HEK293T (cell line): ENCODE results near the gene KLHL36.
"Not testable (repeated sequence)": the region's sequence is repeated elsewhere in the genome, so short reads cannot be mapped to it uniquely, and the experiment has no call there.

Experiments
- CTCF ChIA-PET: fragments of 350-600 bp; formaldehyde crosslinking; extraction: SDS; loops from one replicate; lab custom pipeline; 2021; ENCODE audit warnings: antibody characterized with exemption, inconsistent platforms; lab: Yijun Ruan, JAX
- POLR2A ChIA-PET: fragments of 350-600 bp; formaldehyde crosslinking; extraction: SDS; loops from one replicate; lab custom pipeline; 2020; ENCODE audit warnings: antibody characterized with exemption, inconsistent platforms; lab: Yijun Ruan, JAX
- DNase-seq: peaks from one replicate; pipeline ENCODE4 v3.0.0; 2012; ENCODE audit warnings: mixed read lengths; ENCODE audit errors: extremely low spot score
- ARNT ChIP-seq: fragments of 450-650 bp; IDR thresholded peaks from 2 replicates; pipeline ENCODE4 v1.6.1; 2017; ENCODE audit warnings: mild to moderate bottlenecking
- BHLHE40 ChIP-seq: fragments of 450-650 bp; IDR thresholded peaks from 2 replicates; pipeline ENCODE4 v1.6.1; 2016; ENCODE audit warnings: mild to moderate bottlenecking, moderate library complexity, borderline replicate concordance
- CTBP1 ChIP-seq: fragments of 450-650 bp; IDR thresholded peaks from 2 replicates; pipeline ENCODE4 v1.6.1; 2016; ENCODE audit warnings: borderline replicate concordance
- ELF4 ChIP-seq: fragments of 450-650 bp; IDR thresholded peaks from 2 replicates; pipeline ENCODE4 v1.6.1; 2017; ENCODE audit warnings: antibody characterized with exemption
- FOXA1 ChIP-seq: fragments of 450-650 bp; IDR thresholded peaks from 2 replicates; pipeline ENCODE4 v1.6.1; 2016; ENCODE audit warnings: mild to moderate bottlenecking
- FOXK2 ChIP-seq: fragments of 450-650 bp; IDR thresholded peaks from 2 replicates; pipeline ENCODE4 v1.6.1; 2016; ENCODE audit warnings: mild to moderate bottlenecking
- FOXM1 ChIP-seq: fragments of 450-650 bp; IDR thresholded peaks from 2 replicates; pipeline ENCODE4 v1.6.1; 2017; ENCODE audit warnings: mild to moderate bottlenecking, borderline replicate concordance
- HDGF ChIP-seq: fragments of 450-650 bp; IDR thresholded peaks from 2 replicates; pipeline ENCODE4 v1.6.1; 2017; ENCODE audit warnings: antibody characterized with exemption, borderline replicate concordance
- L3MBTL2 ChIP-seq: fragments of 450-650 bp; conservative IDR thresholded peaks from 2 replicates; pipeline ENCODE4 v1.6.1; 2016; ENCODE audit warnings: mild to moderate bottlenecking
- LEF1 ChIP-seq: fragments of 450-650 bp; IDR thresholded peaks from 2 replicates; pipeline ENCODE4 v1.6.1; 2017; ENCODE audit warnings: mild to moderate bottlenecking, borderline replicate concordance
- NFRKB ChIP-seq: fragments of 450-650 bp; IDR thresholded peaks from 2 replicates; pipeline ENCODE4 v1.6.1; 2016; ENCODE audit warnings: mild to moderate bottlenecking, moderate library complexity
- SP1 ChIP-seq: fragments of 450-650 bp; IDR thresholded peaks from 2 replicates; pipeline ENCODE4 v1.6.1; 2017
- SUZ12 ChIP-seq: fragments of 450-650 bp; IDR thresholded peaks from 2 replicates; pipeline ENCODE4 v1.6.1; 2016; ENCODE audit warnings: mild to moderate bottlenecking
- TARDBP ChIP-seq: fragments of 450-650 bp; IDR thresholded peaks from 2 replicates; pipeline ENCODE4 v1.6.1; 2016
- ZNF384 ChIP-seq: fragments of 450-650 bp; IDR thresholded peaks from 2 replicates; pipeline ENCODE4 v1.6.1; 2016
- TF ChIP-seq, protein P1 (sequence below): fragments of 450-650 bp; IDR thresholded peaks from 2 replicates; pipeline ENCODE4 v1.6.1; 2016

KLHL36 gene

DNA sequence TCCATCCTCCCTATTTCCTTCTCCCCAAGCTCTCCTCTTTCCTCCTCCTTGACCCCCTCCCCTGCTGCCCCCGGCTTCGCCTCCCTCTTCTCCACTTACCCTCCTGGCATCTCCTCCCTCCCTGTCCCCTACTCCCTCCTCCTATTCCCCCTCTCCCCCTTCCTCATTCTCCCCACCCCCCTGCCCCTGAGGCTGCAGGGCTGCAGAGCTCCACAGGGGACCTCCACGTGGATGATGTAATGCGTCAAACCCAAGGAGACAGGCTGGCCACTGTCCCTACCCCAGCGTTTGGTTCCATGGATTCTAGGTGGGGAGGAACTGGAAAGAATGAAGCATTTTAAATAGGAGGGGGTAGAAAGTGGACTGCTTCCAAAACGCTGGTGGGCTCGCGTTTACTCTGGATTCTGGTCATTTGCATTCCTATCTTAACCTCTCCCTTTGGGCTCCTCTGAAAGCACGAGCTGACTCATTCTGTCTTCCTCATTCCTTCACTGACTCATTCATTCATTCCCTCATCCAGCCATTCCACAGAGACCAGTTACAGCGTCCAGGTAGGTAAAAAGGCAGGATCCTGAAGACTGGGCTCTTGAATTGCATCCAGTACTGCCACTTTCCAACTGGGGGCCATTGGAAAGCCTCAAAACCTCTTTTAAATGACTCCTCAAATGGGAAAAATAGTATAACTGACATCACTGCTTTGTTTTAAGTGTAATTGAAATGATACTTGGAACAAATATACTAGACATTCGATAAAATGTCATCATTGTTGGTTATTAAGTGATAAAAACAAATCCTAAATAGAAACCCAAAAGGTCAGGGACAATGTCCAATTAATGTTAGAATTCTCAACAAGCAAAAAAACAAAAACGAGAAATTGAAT lies 29.5 kb upstream of the KLHL36 start:
- POLR2A ChIA-PET, result interaction anchor here (0.5 kb wide), 1 partner anchor 84 kb away, joined by 3 read pairs; no protein-coding TSS in a partner anchor
- peak; percentile 50 for DNase-seq
- no peak for TF ChIP-seq CTBP1
- TF ChIP-seq SP1, result no peak
- TF ChIP-seq LEF1, result no peak
- no peak for TF ChIP-seq ELF4
- no peak for TF ChIP-seq HDGF
- no peak; the same call in 1 of the 2 replicates for TF ChIP-seq L3MBTL2
- no peak for TF ChIP-seq TARDBP
- TF ChIP-seq NFRKB, result no peak
- no peak for TF ChIP-seq FOXK2
- TF ChIP-seq ARNT, result no peak
- no peak for TF ChIP-seq BHLHE40
- no peak for TF ChIP-seq FOXM1
- no peak for TF ChIP-seq ZNF384
- TF ChIP-seq FOXA1, result no peak
- no peak for TF ChIP-seq SUZ12
- TF ChIP-seq, protein P1, sequence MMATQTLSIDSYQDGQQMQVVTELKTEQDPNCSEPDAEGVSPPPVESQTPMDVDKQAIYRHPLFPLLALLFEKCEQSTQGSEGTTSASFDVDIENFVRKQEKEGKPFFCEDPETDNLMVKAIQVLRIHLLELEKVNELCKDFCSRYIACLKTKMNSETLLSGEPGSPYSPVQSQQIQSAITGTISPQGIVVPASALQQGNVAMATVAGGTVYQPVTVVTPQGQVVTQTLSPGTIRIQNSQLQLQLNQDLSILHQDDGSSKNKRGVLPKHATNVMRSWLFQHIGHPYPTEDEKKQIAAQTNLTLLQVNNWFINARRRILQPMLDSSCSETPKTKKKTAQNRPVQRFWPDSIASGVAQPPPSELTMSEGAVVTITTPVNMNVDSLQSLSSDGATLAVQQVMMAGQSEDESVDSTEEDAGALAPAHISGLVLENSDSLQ, result no peak
- CTCF ChIA-PET, result interaction anchor here (0.8 kb wide), 1 partner anchor 108 kb away, joined by 3 read pairs; no protein-coding TSS in a partner anchor

DNA sequence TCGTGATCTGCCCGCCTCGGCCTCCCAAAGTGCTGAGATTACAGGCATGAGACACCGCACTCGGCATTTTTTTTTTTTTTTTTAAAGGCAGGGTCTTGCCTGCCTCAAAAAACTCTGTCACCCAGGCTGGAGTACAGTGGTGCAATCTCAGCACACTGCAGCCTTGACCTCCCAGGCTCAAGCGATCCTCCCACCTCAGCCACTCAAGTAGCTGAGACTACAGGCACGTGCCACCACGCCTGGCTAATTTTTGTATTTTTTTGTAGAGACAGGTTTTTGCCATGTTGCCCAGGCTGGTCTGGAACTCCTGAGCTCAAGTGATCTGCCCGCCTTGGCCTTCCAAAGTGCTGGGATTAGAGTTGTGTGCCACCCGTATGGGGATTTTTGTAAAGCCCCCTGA lies 27.4 kb upstream of the KLHL36 start:
- DNase-seq, POLR2A ChIA-PET: not testable (repeated sequence)
- CTCF ChIA-PET, result interaction anchor here (0.6 to 3.3 kb wide), 5 partner anchors 9 to 330 kb away, joined by 3 to 49 read pairs (median 6); no protein-coding TSS in a partner anchor

DNA sequence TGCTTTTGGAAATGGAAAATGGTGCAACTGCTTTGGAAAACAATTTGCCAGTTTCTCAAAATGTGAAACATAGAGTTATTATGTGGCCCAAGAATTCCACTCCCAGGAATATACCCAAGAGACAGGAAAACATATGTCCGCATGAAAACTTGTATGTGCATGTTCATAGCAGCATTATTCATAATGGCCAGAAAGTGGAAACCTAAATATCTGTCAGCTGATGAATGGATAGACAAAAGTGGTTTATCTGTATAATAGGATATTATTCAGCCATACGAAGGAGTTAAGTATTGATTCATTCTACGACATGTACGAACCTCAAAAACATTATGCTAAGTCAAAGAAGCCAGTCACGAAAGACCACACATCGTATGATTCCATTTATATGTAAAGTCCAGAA lies 22.8 kb upstream of the KLHL36 start:
- TF ChIP-seq ARNT (no peak), L3MBTL2 (no peak), NFRKB (no peak), ELF4 (no peak), CTBP1 (no peak), FOXA1 (no peak), FOXK2 (no peak), LEF1 (no peak), ZNF384 (no peak), SUZ12 (no peak), BHLHE40 (no peak), TARDBP (no peak), FOXM1 (no peak), SP1 (no peak), HDGF (no peak)
- TF ChIP-seq, protein P1, result no peak
- POLR2A ChIA-PET, result no interaction called here
- CTCF ChIA-PET, result no interaction called here
- no peak for DNase-seq

DNA sequence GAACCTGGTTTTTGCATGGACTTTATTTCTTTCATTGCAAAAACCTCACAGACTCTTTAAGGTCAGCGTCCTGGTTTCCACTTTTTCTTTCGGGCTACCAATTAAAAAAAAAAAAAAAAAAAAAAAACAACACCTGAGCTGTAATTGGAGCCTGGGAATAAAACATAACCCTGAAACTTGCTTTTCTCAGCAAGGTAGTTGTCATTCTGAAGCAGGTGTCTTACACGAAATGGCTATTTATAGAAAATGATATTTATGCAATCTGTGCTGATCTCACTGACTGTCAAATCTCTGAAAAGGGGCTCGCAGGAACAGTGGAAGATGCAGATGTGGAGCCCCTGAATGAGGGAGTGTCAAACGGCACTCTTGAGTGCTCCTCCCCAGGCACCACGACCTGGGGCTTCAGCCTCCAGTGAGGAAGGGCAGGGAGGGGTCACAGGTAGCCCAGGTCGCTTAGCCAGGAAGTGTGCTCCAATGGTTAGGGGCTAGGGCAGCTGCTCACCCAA lies 20.0 kb upstream of the KLHL36 start:
- CTCF ChIA-PET, result no interaction called here
- POLR2A ChIA-PET, result no interaction called here
- TF ChIP-seq FOXM1, result no peak
- TF ChIP-seq CTBP1, result no peak
- no peak for TF ChIP-seq SUZ12
- no peak for TF ChIP-seq FOXA1
- TF ChIP-seq ARNT, result no peak
- TF ChIP-seq HDGF, result no peak
- TF ChIP-seq TARDBP, result no peak
- no peak for TF ChIP-seq L3MBTL2
- no peak for TF ChIP-seq LEF1
- TF ChIP-seq FOXK2, result no peak
- no peak for TF ChIP-seq NFRKB
- no peak for TF ChIP-seq ZNF384
- TF ChIP-seq BHLHE40, result no peak
- TF ChIP-seq SP1, result no peak
- DNase-seq, result no peak

DNA sequence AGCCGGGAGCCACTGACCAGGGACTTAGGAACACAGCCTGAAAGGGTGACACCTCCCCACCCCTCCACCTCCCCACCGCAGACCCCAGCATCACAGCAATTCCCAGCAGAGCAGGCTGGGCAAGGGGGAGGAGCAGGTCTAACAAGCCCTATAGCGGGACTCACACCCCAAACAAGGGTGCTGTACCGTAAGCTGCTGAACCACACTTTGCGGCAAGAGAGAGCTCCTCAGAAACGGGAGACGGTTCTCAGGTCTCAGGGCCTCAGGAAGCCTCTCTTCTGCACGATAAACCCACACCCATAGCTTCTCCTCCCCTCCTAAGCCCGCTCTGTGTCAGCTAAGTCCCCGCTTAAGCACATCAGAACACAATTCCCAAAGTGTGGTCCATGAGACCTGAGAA lies 18.7 kb upstream of the KLHL36 start:
- POLR2A ChIA-PET, result no interaction called here
- TF ChIP-seq ELF4, result no peak
- CTCF ChIA-PET, result interaction anchor here (0.6 to 1.9 kb wide), 3 partner anchors 8 to 119 kb away, joined by 3 to 6 read pairs (median 3); no protein-coding TSS in a partner anchor
- no peak for DNase-seq

DNA sequence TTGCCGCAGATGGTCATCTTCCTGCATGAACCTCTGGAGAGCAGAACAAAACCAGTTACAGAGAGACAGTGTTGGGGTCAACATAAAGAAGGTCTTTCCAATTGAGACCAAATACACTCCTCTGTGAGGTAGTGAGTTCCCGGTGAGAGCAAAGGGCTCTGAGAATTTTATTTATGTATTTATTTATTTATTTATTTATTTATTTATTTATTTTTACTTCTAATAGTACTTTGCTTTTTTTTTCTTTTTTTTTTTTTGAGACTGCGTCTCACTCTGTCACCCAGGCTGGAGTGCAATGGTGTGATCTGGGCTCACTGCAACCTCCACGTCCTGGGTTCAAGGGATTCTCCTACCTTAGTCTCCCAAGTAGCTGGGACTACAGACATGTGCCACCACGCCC lies 18.3 kb upstream of the KLHL36 start:
- ChIA-PET POLR2A (no interaction called here), CTCF (interaction anchor here (0.9 to 1.9 kb wide), 2 partner anchors 9 to 96 kb away, joined by 3 to 6 read pairs; no protein-coding TSS in a partner anchor)
- DNase-seq, result no peak
- no peak for TF ChIP-seq CTBP1
- TF ChIP-seq, protein P1, result no peak
- TF ChIP-seq TARDBP, result no peak
- no peak for TF ChIP-seq LEF1
- TF ChIP-seq SUZ12, result no peak
- no peak for TF ChIP-seq FOXA1
- TF ChIP-seq ELF4, result no peak
- no peak for TF ChIP-seq NFRKB
- TF ChIP-seq FOXK2, result no peak
- no peak for TF ChIP-seq ARNT
- no peak for TF ChIP-seq FOXM1
- TF ChIP-seq ZNF384, result no peak
- no peak for TF ChIP-seq SP1
